Activated T-cell treated with anti-CD3 and anti-CD28 coated beads, Interleukin-2, amount 50 U/mL, for 72 hours (primary cell): ENCODE measurements around the gene TEC. TPM values are rescaled to one million over a fixed set of nuclear protein-coding genes. Genes with fewer than 3 reads are reported as not detected.
"Not testable (repeated sequence)": the region's sequence is repeated elsewhere in the genome, so short reads cannot be mapped to it uniquely, and the experiment has no call there.

Experiments used
- ATAC-seq, 2 donors: fragments of 150-1000 bp; cut with Tn5 transposase; replicated peaks in 1 of 2; 2 replicates each; pipeline ENCODE4 v1.10.0; 2021; ENCODE audit warnings: moderate library complexity in 2 of 2, mild to moderate bottlenecking in 1 of 2
- DNase-seq, 2 donors: peaks; one replicate each; pipeline ENCODE4 v3.0.0; 2021 to 2022; ENCODE audit warnings: mixed read lengths in 1 of 2
- H3K27ac Mint-ChIP-seq: one replicate; pipeline ENCODE4 v1.8.0; 2022; ENCODE audit warnings: mild to moderate bottlenecking, moderate library complexity, mixed read lengths
- H3K27me3 Mint-ChIP-seq: one replicate; pipeline ENCODE4 v1.8.0; 2022; ENCODE audit warnings: low read depth, mixed read lengths
- H3K36me3 Mint-ChIP-seq, 2 donors: one replicate each; pipeline ENCODE4 v1.8.0; 2022; ENCODE audit warnings: mixed read lengths in 2 of 2, mild to moderate bottlenecking in 1 of 2; ENCODE audit not compliant: insufficient read depth in 2 of 2
- H3K4me1 Mint-ChIP-seq: one replicate; pipeline ENCODE4 v1.8.0; 2022; ENCODE audit warnings: low read depth, mixed read lengths
- H3K4me3 Mint-ChIP-seq, 2 donors: one replicate each; pipeline ENCODE4 v1.8.0; 2022; ENCODE audit warnings: mild to moderate bottlenecking in 2 of 2, mixed read lengths in 2 of 2, moderate library complexity in 2 of 2
- H3K9me3 Mint-ChIP-seq, 2 donors: one replicate each; pipeline ENCODE4 v1.8.0; 2022; ENCODE audit warnings: mixed read lengths in 2 of 2
- total RNA-seq, 2 donors: library from RNA; stranded (reverse); gene quantifications; one replicate each; pipeline ENCODE4 v1.2.3, GENCODE V29; 2022

The TEC gene
- 1 to 10 TPM; 2.2 to 4.6 TPM for total RNA-seq

DNA sequence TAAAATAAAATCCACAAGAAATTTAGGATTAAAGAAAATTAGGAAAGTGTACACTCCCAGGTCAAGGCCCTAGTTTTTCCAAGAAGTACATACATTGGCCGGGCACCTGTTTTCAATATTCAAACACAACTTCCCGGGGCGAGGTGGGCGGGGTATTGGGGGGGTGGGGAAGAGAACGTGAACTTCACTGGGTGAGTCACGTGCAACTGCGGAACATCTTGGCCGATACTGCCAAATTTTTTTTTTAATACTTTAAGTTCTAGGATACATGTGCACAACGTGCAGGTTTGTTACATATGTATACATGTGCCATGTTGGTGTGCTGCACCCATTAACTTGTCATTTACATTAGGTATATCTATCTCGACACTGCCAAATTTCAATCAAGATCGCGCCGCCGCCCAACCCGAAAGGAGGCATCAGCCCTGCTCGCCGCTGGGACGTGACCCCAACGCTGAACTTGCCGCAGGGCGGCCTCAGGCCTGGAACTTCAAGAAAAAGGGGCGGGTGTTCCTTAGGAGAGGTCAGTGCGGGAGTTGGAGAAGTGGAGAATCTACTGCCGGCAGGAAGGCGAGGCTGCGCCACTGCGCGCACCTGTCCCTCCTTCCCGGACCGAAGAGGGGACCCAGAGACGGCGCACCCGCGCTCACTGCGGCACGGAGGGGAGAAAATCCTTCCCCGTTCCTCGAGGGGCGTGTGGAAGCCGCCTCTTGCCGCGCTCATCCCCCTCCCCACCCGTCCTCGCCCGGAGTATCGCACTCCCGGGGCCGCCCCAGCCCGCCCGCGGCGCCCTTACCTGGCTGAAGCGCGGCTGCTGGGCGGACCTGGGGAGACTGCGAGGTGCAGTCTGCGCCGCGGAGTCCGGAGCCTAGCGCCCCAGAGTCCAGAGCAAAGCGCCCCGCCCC is at the start of gene TEC:
Gene TEC, minus strand, starts transcription at position 883 of the 905 bp plus-strand sequence. CDS start 41,224 bp downstream, outside the sequence.
- no peaks in the 10 kb centered on the region for H3K27me3 Mint-ChIP-seq
- ATAC-seq (peak; percentile 40 to 52), DNase-seq (peak; percentile 49 to 57)
- H3K27ac Mint-ChIP-seq: peak within 1 kb of the TSS; percentile 85
- H3K4me1 Mint-ChIP-seq: peaks cover 20% of the 10 kb centered on the region
- H3K9me3 Mint-ChIP-seq: no peaks in the 10 kb centered on the region
- peak within 1 kb of the TSS; percentile 94 to 96 for H3K4me3 Mint-ChIP-seq
- no peaks in the 10 kb centered on the region for H3K36me3 Mint-ChIP-seq

DNA sequence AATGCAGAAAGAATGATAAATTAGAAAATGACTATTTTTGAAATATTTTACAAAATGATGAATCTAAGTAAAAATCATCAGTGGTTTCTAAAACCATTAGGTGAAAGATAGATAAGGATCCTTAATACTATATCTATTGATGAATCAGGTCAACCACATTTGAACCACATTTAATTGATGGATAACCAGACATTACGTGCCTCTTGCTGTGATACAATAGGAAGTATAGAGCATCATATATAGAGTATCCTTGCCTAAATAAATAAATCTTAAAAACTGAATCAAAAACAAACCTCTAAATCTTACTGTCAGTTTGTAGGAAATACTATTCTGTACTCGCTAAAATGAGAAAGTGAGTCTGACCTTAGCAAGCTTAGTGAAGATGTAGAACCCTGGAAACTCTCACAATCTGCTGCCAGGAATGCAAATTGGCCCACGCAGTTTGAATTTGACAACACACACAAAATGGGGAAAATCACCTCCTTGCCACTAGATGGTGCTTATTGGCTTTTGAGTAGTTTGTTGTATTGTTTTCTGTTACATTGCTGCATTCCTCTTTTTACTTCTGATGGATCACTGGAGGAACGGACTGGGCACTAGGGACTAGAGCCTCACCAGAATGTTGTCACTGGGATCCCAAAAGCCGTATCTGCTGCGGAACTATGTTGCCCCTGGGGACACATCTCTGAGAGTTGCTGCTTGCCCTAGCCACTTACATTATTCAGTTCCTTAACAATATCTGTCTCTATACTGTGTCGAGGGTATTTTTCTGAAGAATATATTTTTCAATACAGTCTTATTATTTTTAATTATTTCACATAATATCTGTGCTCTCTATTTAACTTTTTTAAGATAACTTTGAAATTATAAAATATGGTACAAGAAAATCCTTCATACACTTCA is 46.3 kb upstream of the TEC start:
- no peak overlapping the region for H3K27ac Mint-ChIP-seq
- H3K4me1 Mint-ChIP-seq: no peaks in the 10 kb centered on the region
- ATAC-seq (peak; percentile 55 to 64), DNase-seq (peak; percentile 12 to 28)
- H3K9me3 Mint-ChIP-seq: no peaks in the 10 kb centered on the region
- H3K36me3 Mint-ChIP-seq: peaks cover 0 to 3% of the 10 kb centered on the region in 2 donors
- no peak overlapping the region for H3K4me3 Mint-ChIP-seq
- H3K27me3 Mint-ChIP-seq: no peaks in the 10 kb centered on the region

DNA sequence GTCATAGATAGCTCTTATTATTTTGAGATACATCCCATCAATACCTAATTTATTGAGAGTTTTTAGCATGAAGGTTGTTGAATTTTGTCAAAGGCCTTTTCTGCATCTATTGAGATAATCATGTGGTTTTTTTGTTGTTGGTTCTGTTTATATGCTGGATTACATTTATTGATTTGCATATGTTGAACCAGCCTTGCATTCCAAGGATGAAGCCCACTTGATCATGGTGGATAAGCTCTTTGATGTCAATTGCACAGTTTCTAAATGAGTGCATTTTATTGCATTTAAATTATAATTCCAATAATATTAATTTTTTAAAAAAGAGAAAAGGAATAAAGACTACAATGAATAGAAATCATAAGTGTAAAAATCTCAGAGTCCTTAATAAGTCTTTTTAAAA is 45.1 kb upstream of the TEC start:
- H3K27me3 Mint-ChIP-seq, H3K4me1 Mint-ChIP-seq, DNase-seq, H3K27ac Mint-ChIP-seq, ATAC-seq, H3K9me3 Mint-ChIP-seq, H3K4me3 Mint-ChIP-seq, H3K36me3 Mint-ChIP-seq: not testable (repeated sequence)

DNA sequence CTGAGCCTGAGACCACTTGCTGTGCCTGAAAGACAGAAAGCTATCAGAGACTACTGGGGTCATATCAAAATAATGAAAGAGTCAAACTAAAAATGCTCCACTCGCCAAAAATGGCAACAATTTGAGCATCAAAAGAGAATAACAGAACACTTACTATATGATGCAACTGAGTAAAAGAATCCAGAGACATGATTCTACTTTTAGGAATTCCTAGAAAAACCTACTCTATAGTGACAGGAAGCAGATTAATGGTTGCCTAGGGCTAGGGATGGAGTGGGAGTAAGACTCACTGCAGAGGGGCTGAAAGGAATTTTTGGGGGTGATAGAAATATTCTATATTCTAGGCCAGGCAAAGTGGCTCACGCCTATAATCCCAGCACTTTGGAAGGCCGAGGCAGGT is 42.3 kb upstream of the TEC start:
- Mint-ChIP-seq H3K4me1 (no peaks in the 10 kb centered on the region), H3K27ac (no peak overlapping the region), H3K27me3 (no peaks in the 10 kb centered on the region), H3K36me3 (peaks cover 0 to 3% of the 10 kb centered on the region in 2 donors), H3K4me3 (no peak overlapping the region), H3K9me3 (no peaks in the 10 kb centered on the region)
- ATAC-seq (no peak), DNase-seq (no peak)

DNA sequence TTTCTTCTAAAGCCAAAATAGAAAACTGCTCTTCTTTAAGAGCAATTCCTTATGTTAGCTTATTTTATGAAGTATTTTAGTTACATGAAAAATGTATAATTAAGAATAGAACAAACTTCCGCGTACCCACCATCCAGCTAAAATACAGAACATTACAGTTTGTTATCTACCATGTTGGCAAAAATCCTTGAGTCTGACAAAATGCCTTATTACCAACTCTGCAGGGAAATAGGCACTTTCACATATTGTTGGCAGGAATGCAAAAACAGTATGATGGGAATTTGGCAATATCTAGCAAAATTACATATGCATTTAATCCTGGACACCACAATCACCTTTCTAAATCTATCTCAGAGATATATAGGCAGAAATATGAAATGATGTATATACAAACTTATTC is 39.3 kb upstream of the TEC start:
- H3K4me1 Mint-ChIP-seq: no peaks in the 10 kb centered on the region
- no peak overlapping the region for H3K4me3 Mint-ChIP-seq

DNA sequence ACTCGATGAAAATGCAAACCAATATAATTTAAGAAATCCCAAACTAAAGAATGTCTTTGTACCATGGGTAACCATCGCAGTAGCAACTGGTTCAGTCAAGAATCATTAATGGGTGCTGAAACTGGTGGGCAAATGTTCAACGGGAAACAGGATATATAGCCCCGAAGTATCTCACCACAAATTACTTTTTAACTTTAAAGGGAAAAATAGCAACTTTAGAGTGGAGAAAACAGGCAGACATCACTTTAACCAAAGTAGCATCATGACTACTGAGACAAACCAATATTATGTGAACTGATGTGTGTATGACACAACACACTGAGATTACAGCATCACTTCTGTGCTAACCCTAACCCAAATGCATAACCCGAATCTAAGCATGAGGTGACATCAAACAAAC is 37.9 kb upstream of the TEC start:
- Mint-ChIP-seq H3K27ac (no peak overlapping the region), H3K4me3 (no peak overlapping the region), H3K4me1 (no peaks in the 10 kb centered on the region), H3K9me3 (no peaks in the 10 kb centered on the region), H3K27me3 (no peaks in the 10 kb centered on the region), H3K36me3 (no peaks in the 10 kb centered on the region)
- ATAC-seq: no peak
- DNase-seq: no peak

More for the DNA sequence above, 39.3 kb upstream of the TEC start:
- Mint-ChIP-seq H3K27ac (no peak overlapping the region), H3K27me3 (no peaks in the 10 kb centered on the region), H3K36me3 (peaks cover 0 to 3% of the 10 kb centered on the region in 2 donors), H3K9me3 (no peaks in the 10 kb centered on the region)
- DNase-seq (no peak), ATAC-seq (no peak)

DNA sequence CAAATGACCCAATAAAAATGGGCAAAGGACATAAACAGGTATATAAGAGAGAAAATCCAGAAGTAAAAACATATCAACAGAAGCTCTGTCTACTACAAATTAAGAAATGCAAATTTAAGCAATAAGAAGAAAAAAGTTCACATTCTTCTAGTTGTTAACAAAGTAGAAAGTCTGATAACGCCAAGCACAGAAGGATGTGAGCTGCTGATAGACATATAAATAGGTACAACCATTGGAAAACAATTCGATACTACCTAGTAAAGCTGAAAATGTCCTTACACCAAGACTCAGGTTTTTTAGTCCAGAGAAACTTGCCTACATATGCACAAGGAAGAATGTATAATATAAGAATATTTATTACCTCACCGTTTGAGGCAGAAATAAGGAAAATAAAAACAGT is 35.9 kb upstream of the TEC start:
- Mint-ChIP-seq H3K27ac (no peak overlapping the region), H3K36me3 (no peaks in the 10 kb centered on the region), H3K4me3 (no peak overlapping the region), H3K4me1 (no peaks in the 10 kb centered on the region), H3K27me3 (no peaks in the 10 kb centered on the region), H3K9me3 (no peaks in the 10 kb centered on the region)
- DNase-seq (no peak), ATAC-seq (no peak)

DNA sequence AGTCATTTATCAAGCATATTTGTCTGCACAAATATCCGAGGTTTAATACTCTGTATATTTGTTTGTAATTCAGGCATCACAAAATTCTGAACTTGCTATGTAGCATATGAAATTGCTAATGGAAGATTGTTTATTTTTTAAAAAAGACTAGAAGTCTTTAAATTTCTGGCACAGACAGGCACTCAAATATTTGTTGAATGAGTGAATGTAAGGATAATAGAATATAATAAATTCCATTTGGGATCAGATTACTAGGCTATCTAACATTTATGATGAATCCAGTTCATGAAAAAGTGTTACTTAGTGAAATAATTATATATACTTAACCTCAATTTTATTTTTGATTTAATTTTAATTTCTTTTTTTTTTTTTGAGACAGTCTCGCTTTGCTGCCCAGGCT is 30.4 kb upstream of the TEC start:
- Mint-ChIP-seq H3K36me3 (no peaks in the 10 kb centered on the region), H3K9me3 (no peaks in the 10 kb centered on the region), H3K4me3 (no peak overlapping the region), H3K27me3 (no peaks in the 10 kb centered on the region), H3K27ac (no peak overlapping the region), H3K4me1 (peaks cover 6% of the 10 kb centered on the region)
- no peak for ATAC-seq
- no peak for DNase-seq

DNA sequence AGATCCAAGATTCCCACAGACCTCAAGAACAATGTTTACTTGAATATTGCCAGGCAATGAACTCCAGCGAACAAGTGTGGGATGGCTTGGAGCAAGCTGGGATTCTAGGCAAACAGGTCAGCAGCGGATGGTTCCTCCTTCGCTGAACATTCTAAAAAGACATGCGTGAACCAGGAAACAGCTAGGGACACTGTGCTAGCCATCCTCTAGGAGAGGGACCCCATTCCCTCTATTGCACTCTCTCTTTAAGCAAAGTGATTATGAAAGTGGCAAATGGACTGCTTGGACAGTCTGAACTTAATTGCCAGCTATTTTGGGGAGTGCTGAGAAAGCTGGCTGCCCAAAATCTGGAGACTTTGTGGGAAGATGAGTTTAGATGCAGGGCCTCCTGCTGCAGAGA is 29.9 kb upstream of the TEC start:
- Mint-ChIP-seq H3K27me3 (no peaks in the 10 kb centered on the region), H3K4me1 (peaks cover 6% of the 10 kb centered on the region), H3K4me3 (no peak overlapping the region), H3K27ac (no peak overlapping the region), H3K9me3 (no peaks in the 10 kb centered on the region), H3K36me3 (no peaks in the 10 kb centered on the region)
- DNase-seq (no peak), ATAC-seq (no peak)

DNA sequence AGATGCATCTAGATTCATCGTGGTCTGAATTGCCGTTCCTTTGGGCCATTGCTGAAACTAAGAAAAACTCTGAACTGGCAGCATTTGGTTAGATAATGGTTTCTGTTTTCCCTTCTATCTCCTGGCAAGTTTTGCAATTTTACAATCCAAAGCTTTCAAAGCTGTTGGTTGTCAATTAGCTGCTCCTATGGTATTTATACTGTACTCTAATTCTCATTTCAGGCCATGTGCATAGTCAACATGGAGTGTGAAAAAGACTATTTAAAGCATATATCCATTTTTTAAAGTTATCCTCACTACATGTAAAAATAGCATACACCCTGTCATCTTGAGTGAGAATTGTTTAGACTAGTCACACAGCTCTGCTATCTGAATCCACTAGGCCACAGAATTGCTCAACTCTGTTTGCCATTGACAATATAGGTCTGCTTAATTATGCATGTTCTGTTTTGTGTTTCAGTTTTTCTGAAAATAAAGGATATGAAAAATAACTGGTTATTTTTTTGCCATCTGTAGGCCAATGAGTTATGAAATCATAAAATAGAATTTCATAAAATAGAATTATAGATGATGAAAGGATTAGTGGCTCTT is 27.7 kb upstream of the TEC start:
- Mint-ChIP-seq H3K27ac (no peak overlapping the region), H3K27me3 (no peaks in the 10 kb centered on the region), H3K4me1 (peaks cover 6% of the 10 kb centered on the region), H3K36me3 (no peaks in the 10 kb centered on the region), H3K4me3 (no peak overlapping the region), H3K9me3 (no peaks in the 10 kb centered on the region)
- ATAC-seq: no peak
- no peak for DNase-seq

DNA sequence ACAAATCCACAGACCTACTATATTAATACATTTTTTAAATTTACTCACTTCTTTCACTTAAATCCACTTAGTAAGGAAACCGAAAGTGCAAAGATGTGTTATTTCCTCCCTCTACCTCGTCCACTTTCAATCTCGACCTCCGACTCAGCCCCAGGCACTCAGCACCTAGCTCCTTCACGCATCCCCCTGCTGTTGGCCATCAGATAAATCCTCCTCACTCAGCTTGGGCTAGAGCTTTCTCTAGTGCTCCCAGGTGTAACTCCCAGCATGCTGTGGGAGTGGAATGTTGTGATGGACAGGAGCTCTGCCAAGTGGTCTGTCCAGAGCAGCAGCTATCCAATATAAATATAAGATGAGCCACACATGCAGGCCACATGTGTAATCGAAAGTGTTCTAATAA is 26.7 kb upstream of the TEC start:
- Mint-ChIP-seq H3K27ac (peak overlapping the region; percentile 5), H3K36me3 (no peaks in the 10 kb centered on the region), H3K27me3 (no peaks in the 10 kb centered on the region), H3K4me1 (peaks cover 6% of the 10 kb centered on the region), H3K9me3 (no peaks in the 10 kb centered on the region), H3K4me3 (peak overlapping the region in 1 of 2 donors; percentile 1)
- DNase-seq (no peak), ATAC-seq (no peak)

DNA sequence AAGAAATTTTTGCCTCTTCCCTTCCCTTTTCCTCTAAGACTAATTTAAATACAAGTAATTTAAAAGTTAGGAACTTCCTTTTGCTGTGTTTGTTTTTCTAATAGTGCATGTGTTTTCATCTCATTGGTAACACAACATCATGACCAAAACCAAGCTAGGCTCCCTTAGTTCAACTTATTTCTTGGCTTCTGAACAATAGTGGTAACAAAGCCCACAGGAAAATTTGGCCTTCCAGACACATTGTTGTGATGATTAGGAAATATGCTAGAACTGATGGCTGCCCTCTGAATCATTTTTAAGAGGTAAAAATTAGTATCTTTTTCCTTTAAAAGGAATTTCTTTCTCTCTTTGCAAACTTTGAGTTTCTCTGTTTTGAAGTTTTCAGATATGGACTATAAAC is 25.5 kb upstream of the TEC start:
- H3K27me3 Mint-ChIP-seq: no peaks in the 10 kb centered on the region
- H3K4me3 Mint-ChIP-seq: no peak overlapping the region
- no peak for ATAC-seq
- no peaks in the 10 kb centered on the region for H3K36me3 Mint-ChIP-seq
- DNase-seq: no peak
- H3K4me1 Mint-ChIP-seq: peaks cover 6% of the 10 kb centered on the region
- no peak overlapping the region for H3K27ac Mint-ChIP-seq
- no peaks in the 10 kb centered on the region for H3K9me3 Mint-ChIP-seq

DNA sequence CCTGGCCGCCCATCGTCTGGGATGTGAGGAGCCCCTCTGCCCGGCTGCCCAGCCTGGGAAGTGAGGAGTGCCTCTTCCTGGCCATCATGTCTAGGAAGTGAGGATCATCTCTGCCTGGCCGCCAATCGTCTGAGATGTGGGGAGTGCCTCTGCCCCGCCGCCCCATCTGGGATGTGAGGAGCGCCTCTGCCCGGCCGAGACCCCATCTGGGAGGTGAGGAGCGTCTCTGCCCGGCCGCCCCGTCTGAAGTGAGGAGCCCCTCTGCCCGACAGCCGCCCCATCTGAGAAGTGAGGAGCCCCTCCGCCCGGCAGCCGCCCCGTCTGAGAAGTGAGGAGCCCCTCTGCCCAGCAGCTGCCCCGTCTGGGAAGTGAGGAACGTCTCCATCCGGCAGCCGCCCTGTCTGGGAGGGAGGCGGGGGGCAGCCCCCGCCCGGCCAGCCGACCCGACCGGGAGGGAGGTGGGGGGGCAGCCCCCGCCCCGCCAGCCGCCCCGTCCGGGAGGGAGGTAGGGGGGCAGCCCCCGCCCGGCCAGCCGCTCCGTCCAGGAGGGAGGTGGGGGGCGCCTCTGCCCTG is 22.7 kb upstream of the TEC start:
- not testable (repeated sequence) for H3K27me3 Mint-ChIP-seq, H3K36me3 Mint-ChIP-seq, ATAC-seq, H3K4me3 Mint-ChIP-seq, H3K27ac Mint-ChIP-seq, H3K4me1 Mint-ChIP-seq, H3K9me3 Mint-ChIP-seq, DNase-seq
